ENCODE results near the gene IGSF21.

The IGSF21 gene

DNA sequence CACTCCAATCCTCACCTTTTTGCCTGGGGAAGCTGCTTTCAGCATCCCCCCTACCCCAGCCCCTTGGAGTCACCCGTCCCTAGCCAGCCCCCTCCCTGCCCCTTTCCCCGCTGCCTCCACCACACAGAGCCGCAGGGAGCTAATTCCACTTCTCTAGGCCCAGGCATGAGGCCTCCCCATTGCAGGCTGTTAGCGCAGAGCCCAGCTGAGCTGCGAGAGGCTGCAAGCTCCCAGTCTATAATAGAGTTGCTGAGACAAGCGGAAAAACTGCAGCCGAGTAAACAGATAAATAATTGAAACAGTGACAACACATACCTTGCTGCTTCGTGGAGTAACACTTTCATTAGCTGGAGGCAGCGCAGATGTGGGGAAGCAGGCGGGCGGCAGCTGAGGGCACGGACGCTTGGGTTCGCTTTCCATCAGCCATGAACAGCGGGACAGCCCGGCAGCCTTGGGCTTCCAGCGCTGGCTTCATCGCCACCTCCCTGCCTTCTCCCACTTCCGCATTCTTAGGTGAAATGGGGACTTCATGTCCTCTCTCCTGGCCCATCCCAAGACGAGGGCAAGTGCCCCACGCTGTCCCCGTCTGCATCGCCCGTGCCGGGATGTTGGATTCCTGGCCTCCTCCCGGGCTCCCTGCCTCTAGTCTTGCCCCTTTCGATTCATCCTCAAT, 183.3 kb downstream of the IGSF21 start:
- in situ Hi-C loops (cut with HindIII; ENCODE audit: low sequenced_read_pairs), result no loop called here

DNA sequence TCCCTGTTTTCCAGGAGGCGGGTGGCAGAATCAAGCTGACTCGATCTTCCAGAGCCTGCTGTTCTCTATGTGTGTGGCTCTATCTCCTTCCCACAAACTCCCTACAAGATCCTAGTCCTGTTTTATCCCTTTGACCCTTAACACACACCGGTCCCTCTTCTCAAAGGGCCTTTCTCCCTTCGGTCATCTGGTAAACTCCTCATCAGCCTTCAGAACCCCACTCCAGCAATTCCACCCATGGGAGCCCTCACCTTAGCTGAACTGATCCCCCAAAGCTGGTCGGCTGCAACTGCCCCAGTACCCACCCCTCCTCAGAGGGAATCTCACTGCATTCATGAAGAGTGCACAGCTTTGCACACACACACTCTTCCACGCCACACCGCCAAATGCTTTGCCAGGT, 184.9 kb downstream of the IGSF21 start:
- in situ Hi-C loops (cut with HindIII; ENCODE audit: low sequenced_read_pairs), result no loop called here

- in situ Hi-C loops (cut with HindIII; ENCODE audit: low sequenced_read_pairs), result no loop called here
These were observed 185.7 kb downstream of the IGSF21 start for GRCh38 chr1:18293291-18293690.

DNA sequence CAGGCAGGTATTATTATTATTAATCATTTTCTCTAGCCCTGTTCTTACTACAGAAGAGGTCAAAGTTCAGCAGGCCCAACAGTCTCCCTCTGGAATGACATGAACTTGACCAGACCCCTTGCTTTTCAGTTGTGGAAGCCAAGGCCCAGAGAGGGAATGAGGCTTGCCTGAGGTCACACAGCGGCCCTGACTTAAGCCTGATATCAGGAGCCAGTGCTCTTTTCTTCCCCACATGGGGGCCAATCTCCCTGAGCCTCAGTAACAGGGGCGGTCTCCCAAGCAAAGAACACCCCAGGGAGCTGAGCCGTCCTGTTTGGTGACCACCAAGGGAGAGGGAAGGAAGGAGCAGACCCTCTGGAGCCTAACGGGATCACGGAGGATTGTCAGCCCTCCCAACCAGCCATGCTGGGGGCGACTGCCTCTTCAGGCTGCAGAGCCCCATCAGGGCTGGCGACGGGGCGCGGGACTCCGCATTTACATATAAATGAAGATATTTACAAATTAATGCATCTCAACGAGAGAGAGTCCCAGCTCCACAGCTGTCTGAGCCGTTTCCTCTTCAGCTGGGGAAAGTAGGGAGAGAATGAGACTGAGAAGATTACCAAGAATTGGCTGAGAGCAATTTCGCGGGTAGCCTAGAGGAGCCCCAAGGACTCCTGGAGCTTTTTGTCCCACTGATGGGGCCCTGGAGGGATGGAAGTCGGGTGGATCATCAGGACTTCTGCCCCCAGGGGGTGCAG, 187.0 kb downstream of the IGSF21 start:
- in situ Hi-C loops (cut with HindIII; ENCODE audit: low sequenced_read_pairs), result no loop called here

DNA sequence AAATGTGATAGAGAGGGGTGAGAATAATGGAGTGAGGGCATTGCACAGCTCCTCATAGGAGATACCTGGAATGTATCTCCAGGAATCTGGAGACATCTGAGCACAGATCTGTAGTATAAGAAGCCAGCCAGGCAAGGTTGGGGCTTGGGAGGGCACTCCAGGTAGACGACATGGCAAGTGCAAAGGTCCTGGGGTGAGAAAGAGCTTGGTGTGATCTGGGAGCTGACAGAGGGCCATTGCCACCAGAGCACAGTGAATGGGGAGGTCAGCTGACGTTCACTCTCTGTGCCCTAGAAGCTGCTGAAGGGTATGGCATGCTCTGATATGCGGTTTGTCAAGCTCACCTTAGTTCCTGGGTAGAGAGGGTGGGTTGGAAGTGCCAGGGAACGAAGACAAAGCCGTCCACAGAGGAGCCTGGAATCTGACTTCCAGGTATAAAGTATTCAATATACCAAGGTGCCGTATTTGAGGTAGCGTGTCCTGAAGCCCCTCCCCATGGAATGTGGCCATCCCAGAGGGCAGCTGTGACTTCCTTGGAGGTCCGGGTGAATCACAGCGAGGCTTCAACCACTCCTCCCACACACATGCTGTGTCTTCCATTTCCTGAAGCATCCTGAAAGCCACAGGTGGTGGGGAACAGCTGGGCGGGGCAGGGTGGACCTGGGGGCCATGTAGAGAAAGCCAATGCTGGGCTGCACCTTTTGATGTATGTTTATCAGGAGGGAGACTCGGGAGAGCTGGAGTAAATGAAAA, 190.5 kb downstream of the IGSF21 start:
- in situ Hi-C loops (cut with HindIII; ENCODE audit: low sequenced_read_pairs), result no loop called here

DNA sequence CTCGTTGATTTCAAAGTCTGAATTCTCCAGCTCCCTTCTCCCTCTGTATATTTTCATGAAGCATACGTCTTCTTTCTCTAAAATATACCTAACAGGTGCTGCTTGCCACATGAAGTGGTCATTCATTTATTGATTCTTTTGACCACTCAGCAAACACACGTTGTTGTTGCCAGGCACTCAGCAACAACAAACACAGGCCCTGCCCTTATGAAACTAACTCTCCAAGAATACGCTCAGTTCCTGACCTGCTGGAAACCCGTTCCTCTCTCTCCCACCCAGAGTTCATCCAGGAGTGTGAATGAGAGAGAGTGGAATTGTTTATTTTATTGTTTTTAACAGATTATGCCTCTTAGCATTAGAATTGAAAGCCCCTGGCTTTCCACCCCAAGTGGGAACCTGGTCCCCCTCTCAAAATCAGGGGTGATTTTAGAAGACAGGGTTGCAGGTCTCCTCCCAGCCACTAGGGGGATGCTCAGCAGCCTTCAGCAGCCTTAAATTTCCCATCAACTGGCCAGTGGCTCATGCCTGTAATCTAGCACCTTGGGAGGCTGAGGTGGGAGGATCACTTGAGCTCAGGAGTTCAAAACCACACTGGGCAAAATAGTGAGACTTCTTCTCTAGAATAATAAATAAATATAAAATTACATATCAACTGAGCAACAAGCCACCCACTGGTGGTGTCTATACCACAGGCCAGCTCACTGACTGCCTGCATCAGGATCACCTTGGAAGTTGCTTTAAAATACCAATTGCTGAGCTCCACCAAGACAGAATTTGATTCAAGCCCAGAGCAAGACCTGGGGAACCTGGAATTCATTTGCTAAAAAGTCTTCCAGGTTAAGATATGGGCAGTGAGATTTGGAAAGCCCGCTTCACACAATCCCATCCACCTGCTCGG, 192.1 kb downstream of the IGSF21 start:
- in situ Hi-C loops (cut with HindIII; ENCODE audit: low sequenced_read_pairs), result no loop called here

DNA sequence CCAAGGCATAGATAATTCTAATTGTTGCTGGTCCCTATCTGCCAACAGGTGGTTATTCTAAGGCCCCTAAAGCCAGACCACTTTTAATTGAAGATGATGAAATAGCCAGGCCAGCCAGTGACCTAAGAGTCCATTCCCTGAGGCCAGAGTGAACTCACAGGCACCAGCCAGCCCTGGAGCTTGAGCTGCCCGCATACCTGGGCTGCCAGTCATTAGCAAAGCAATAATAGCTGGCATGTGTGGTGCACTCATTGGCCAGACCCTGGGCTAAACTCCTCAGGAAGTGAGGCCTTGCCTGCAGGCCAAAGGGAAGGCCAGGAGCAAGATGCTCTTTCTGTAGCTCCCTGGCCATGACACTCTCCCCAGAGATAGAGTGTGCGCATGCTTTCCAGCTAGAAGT, 192.8 kb downstream of the IGSF21 start:
- in situ Hi-C loops (cut with HindIII; ENCODE audit: low sequenced_read_pairs), result no loop called here

DNA sequence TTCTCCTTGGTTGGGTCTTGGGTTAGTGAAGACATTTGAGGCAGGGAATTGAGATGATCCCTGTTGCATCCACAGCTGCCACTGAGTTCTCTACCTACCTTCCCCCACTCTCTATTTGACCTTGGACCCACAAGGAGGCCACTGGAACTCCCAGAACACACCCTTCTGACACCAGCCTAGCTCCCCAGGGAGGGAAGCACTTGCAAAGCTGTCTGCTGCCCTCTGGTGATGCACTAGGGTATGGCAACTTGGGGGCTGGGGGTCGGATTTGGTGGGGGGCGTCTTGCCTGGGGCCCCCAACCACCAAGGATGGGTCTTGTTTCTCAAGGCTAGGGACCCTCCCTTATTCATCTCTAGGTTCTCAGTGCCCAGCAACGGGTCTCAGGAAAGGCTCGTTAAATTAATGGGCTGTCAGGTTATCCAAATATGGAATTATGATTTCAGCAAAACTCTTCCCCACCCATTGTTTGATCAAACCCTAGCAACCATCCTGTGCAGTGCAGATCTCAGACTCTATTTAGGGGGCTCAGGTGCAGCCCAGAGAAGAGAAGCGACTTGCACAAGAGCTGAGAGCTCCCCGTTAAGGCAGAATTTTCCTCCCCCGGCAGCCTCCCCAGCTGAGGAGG, 195.3 kb downstream of the IGSF21 start:
- in situ Hi-C loops (cut with HindIII; ENCODE audit: low sequenced_read_pairs), result no loop called here

DNA sequence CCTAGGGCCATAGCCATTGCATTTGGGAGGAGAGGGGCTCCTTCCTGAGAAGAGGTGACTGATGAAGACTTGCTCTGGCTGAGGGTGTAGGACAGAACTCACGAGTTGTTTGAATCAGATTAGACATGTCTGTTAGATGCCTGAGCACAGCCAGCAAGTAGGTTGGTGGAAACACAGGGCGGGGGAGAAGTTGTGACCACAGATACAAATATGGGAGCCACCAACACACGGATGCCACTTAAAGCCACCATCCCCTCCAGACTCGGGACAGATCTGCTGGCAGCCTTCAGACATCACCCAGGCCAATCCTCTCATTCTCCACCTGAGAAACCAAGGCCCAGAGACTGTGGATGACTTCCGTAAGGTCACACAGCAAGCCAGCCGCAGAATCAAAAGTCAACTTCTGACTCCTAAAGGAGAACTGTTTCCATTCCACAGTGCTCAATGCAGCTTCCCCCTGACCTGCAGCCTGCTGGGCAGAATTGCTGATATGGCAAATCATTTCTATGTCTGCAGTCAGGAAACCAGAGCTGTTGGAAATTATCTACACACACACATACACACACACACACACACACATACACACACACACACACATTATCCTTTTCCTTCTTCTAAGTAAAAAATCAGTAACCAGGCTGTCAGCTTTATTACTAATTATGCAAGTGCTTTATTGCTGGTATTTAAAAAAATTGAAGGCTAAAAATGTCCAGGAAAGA, 196.7 kb downstream of the IGSF21 start:
- in situ Hi-C loops (cut with HindIII; ENCODE audit: low sequenced_read_pairs), result no loop called here

GRCh38 chr1:18305182-18305795, 197.7 kb downstream of the IGSF21 start:
- in situ Hi-C loops (cut with HindIII; ENCODE audit: low sequenced_read_pairs), result no loop called here

DNA sequence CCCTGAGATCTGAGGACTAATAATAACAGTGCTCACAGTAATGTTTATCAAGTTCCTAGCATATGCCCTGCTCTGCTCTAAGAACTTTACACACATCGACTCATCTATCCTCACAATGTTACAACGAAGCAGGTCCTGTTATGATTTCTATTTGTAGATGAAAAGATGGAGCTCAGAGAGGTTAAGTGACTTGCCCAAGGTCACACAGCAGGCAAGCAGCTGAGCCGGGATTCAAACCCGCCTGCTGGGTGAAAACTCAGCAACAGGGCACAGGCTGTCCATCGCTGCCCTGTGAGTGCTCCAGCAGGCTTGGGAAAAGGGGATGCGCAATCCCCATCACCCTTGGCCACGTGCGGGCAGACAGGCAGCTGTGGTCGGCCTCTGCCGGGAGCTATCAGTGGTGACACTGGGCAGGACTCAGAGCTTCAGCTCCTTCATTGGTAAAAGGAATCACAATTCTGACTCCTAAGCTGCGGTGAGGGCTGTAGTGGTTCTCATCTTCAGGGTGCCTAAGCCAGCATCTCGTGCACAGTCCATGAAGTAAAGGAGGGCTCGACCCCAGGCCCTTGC, 199.8 kb downstream of the IGSF21 start:
- in situ Hi-C loops (cut with HindIII; ENCODE audit: low sequenced_read_pairs), result no loop called here

DNA sequence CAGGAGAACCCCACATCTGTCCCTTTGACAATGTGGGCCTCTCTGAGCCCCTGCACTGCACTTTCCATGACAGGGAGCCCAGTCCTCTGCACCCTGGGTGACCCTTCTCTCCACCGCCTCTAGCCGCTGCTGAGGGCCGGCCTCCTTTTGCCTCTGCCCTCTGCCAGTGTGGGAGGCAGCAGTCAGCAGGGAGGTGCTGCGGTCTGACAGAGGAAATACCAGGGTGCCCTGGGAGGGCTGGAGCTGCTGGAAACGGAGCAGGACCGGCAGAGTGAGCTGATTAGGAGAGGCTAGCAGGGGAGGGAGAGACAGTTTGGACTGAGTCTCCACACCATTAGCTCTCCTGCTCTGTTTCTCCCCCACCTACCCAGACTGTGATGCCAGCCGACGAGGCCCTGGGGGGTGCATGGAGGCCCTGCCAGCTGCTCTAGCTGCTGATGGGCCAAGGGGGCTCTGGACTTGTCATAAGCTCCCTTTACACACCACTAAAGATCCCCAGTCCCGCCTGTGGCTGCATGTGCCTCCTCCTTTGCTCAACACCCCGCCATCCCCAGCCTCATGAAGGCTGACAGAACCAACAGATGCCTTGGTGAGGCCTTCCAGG, 202.1 kb downstream of the IGSF21 start:
- in situ Hi-C loops (cut with HindIII; ENCODE audit: low sequenced_read_pairs), result no loop called here

- in situ Hi-C loops (cut with HindIII; ENCODE audit: low sequenced_read_pairs), result no loop called here
These were observed 205.4 kb downstream of the IGSF21 start for GRCh38 chr1:18312961-18313360.

- in situ Hi-C loops (cut with HindIII; ENCODE audit: low sequenced_read_pairs), result no loop called here
These were observed 205.9 kb downstream of the IGSF21 start for GRCh38 chr1:18313523-18313922.

DNA sequence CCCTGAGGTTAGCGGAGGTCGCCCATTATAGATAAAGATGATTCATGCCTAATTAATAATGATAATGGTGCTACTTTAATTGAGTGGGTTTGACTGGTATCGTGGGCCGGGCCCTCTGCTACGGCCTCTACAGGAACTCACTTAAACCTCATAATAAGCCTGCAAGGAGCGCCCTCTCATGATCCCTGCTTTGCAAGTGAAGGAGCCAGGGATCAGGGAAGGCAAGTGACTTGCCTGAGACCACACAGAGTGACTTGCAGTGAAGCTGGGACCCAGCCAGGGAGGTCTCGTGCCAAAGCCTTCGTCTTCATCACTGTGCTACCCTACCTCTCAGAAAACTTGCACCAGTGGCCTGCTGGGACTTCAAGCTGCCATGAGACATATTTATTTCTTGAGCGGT, 206.8 kb downstream of the IGSF21 start:
- in situ Hi-C loops (cut with HindIII; ENCODE audit: low sequenced_read_pairs), result no loop called here

GRCh38 chr1:18315449-18315848, 207.9 kb downstream of the IGSF21 start:
- in situ Hi-C loops (cut with HindIII; ENCODE audit: low sequenced_read_pairs), result no loop called here

DNA sequence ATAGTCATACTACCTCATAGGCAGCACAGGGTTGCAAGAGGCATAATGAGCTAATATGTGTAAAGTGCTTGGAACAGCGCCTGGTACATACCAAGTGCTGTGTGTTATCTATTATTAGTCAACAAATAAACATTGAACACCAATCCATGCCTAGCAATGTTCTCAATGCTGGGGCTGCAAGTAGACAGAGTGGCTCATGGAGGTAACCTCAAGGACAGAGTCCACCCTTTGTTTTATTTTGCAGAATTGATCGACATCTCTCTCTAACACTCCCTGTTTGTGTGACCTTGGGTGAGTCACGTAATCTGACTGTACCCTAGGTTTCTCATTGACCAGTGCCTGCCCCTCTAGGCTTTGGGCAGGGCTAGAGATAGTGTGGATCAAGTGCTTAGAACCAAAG, 209.2 kb downstream of the IGSF21 start:
- in situ Hi-C loops (cut with HindIII; ENCODE audit: low sequenced_read_pairs), result no loop called here

DNA sequence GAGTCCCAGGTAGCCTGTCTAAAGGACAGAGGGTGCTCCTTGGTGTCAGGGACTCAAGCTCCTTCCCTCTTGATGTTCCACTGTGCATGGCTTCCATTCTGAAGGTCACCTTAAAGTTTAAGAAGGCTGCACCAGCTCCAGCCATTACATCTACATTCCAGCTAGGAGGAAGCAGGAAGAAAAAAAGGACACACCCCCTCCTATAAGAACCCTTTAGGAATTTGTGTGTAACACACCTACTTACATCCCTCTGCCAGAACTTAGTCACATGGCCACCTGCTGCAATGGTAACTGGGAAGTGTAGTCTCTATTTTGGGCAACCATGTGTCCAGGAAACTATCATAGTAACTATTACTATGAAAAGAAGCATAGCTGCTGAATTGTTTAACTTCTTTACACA, 211.5 kb downstream of the IGSF21 start:
- in situ Hi-C loops (cut with HindIII; ENCODE audit: low sequenced_read_pairs), result no loop called here

DNA sequence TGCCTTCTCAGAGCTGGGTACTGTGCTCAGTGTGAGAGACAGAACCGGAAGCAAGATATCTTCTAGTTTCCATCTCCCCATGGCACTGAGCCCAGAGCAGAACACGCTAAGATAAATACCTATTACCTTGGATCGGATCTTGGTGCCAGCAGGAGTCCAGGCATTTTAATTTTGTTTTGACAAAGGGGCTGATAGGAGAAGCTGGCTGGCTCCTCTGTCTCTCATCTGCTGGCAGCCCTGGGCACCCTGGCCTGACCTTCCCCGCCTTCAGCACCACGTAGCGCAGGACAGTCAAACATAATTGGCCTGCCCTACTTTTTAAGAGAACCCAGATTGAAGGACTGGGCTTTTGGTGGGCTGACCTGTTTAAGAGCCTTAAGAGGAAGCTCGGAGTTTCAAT, 212.5 kb downstream of the IGSF21 start:
- in situ Hi-C loops (cut with HindIII; ENCODE audit: low sequenced_read_pairs), result no loop called here

Measured in DLD1 (cell line).